Activated naive CD4-positive, alpha-beta T cell treated with Interleukin-2 at 50 U/mL for 16 hours (primary cell): ENCODE results near the gene TENM4.

Experiments
- DNase-seq: peaks from one replicate; pipeline ENCODE4 v3.0.0-alpha.2; 2020

The TENM4 gene

GRCh38 chr11:79440571-79441460 lies at the start of gene TENM4:
TSS of gene TENM4 (minus strand) at chr11:79441030. CDS start at chr11:79069944, 371,086 bp downstream.
- no peak for DNase-seq

- no peak for DNase-seq
These were observed 47.5 kb upstream of the TENM4 start for GRCh38 chr11:79488286-79488685.

DNA sequence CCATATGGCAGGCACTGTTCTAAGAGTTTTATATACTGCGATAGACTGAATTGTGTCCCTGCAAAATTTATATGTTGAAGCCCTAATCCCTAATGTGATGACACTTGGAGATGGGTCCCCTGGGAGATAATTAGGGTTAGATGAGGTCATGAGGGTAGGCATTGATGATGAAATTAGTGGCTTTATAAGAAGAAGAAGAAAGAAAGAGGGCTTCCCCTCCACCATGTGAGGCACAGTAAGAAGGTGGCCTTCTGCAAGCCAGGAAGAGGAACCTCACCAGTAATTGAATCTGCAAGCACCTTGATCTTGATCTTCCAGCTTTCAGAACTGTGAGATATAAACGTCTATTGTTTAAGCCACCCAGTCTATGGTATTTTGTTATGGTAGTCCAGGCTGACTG lies 46.6 kb upstream of the TENM4 start:
- DNase-seq: no peak

GRCh38 chr11:79486242-79486984 lies 45.6 kb upstream of the TENM4 start:
- DNase-seq: no peak

- no peak for DNase-seq
These were observed 44.9 kb upstream of the TENM4 start for GRCh38 chr11:79485694-79486093.

GRCh38 chr11:79484872-79485271 lies 44.0 kb upstream of the TENM4 start:
- DNase-seq: no peak

DNA sequence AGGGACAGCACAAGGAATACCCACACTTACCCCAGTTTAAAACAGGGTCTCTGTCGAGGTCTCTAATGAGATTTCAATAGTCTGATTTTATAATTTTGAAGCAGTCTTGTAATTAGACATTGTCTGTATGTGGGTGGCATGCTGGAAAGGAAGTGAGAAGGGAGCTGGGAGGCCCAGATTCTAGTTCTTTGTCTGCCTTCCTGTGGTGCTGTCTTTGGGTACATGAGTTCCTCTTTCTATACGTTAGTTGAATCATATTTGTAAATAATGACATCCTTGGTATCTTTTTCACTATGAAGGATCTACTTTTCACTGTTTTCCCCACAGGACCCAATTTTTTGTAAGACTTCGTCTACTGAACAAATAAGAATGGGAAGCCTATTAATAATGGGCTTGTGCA lies 42.0 kb upstream of the TENM4 start:
- DNase-seq: no peak

GRCh38 chr11:79481795-79482194 lies 41.0 kb upstream of the TENM4 start:
- no peak for DNase-seq

DNA sequence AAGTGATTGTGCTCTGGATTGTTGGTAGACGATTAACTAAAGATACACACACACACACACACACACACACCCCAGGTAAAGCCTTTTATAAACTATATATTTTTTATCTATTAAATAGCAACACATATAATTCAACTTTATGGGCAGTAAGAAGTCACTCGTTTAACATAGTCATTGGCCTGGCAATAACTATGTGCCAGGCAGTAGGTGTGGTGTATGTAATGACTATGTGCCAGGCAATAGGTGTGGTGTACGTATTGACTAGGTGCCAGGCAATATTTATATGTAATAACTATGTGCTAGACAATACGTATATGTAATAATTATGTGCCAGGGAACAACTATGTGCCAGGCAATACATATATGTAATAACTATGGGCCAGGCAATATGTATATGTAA lies 40.0 kb upstream of the TENM4 start:
- no peak for DNase-seq

GRCh38 chr11:79472819-79473529 lies 32.1 kb upstream of the TENM4 start:
- no peak for DNase-seq

- no peak for DNase-seq
These were observed 30.4 kb upstream of the TENM4 start for GRCh38 chr11:79471071-79471844.

DNA sequence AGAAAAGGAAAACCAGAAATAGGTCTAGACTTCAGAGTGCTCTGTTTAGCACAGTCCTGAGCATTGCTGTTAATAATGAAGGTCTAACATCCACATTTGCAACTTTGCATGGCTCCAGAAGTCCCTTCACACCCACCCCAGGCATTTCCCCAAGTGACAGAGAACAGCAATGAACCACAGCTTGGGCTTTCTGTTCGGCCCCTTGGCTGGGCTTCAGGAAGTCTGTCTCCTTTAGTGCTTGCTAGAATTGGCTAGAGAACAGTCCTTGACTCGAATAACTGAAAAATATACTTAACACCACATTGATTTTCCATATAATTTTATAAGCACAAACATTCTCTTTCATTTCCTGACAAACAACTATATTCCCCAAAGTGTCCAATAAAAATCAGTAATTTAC lies 29.3 kb upstream of the TENM4 start:
- no peak for DNase-seq

- DNase-seq: no peak
These were observed 26.9 kb upstream of the TENM4 start for GRCh38 chr11:79467761-79468160.

DNA sequence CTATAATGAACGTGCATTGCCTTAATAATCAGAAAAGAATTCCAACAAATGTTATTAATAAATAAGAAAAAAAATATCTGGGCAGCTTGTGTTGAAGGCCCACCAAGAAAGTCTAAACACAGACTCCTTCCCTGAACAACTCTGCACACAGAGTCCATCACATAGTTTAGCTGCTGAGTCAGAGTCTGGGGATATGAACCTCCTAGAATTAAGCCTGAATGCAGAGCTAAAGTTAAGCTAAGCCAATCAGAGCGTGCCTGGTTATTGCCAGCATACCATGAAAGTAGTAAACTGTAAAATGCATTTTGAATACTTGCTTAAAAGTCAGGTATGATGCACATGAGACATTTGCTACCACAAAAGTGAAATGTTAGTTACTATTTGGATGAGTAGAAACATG lies 25.6 kb upstream of the TENM4 start:
- no peak for DNase-seq

- DNase-seq: no peak
These were observed 24.3 kb upstream of the TENM4 start for GRCh38 chr11:79465160-79465559.

GRCh38 chr11:79461666-79462645 lies 21.1 kb upstream of the TENM4 start:
- no peak for DNase-seq

DNA sequence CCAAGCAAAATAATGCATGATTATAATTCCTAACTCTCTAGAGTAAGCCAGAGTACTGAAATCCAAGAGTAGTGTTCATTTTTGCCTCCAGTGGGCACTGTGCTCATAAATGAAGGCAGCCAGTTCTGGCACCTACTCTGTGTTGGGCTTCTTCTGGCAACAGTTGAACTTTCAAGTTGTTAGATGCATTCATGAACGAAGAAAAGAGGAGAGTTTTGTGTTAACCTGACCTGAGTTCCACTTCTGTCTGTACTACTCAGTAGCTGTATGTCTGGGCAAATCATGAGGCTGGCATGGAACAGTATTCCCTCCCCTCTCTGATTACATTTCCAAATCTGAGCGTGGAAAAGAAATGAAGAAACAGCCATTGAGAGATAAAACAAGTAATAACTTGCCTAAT lies 20.3 kb upstream of the TENM4 start:
- no peak for DNase-seq

DNA sequence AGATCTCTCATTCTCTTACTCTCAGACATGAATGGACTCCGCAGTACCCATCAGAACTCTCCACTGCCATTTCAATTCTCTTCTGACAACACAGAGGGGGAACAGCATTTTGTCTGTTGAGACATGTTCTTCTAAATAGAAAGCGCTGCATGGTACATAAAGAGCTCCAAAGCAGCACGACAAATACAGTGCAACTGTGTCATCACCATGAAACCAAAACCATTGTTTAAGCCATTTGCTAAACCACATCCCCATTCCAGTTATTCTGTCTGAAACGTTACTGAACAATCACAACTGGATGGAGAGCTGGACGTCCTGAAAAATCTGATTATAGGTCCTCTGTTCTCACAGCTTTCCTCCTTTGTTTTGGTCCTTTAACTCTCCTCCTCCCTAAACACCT lies 17.9 kb upstream of the TENM4 start:
- DNase-seq: no peak

GRCh38 chr11:79456501-79456900 lies 15.7 kb upstream of the TENM4 start:
- no peak for DNase-seq

DNA sequence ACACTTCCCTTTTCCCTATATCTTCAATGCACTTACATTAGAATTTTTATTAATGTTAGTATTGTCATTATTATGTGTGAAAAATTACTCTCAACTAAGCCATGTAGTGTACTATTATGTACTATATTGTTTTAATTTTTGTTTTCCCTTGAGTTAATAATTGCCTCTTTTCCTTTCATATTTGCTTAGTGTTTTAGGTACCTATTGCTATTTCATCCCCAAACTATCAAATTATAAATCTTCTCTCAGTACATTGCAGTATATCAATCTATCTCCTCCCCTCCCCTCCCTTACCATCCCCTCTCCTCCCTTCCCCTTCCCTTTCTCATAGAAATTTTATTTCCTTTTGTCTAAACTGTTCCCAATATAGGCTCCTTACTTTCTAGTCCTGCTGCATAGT lies 12.8 kb upstream of the TENM4 start:
- no peak for DNase-seq

DNA sequence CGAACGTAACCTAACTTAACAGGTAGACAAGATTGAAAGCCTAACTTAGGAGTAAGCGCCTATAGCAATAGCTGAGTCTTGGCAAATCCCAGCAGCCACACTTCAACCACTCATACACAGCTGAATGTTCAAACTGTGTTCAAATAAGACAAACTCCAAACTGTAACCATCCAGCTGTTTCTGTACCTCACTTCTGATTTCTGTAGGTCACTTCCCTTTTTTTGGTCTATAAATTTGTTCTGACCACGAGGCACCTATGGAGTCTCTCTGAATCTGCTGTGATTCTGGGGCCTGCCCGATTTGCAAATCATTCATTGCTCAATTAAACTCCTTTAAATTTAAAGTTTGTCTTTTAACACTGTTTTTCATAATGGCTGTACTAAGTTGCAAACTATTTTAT lies 8.2 kb upstream of the TENM4 start:
- DNase-seq: no peak
